K562 (cell line): ENCODE results near the gene BMAL2. TPM values are rescaled to one million over a fixed set of nuclear protein-coding genes. Genes with fewer than 3 reads are reported as not detected.
A peak's percentile ranks its signal among the peaks of the same experiment; 100 is the strongest.

Source experiments
- ATAC-seq: fragments of 200-7000 bp; cut with Tn5 transposase; 3 replicates; pipeline ENCODE4 v1.9.1; 2020; ENCODE audit warnings: moderate library complexity
- BruUV-seq: library from RNA; stranded (reverse); fragments of 400-500 nt; replicated peaks from 2 replicates; lab custom pipeline; 2021; lab: Mats Ljungman, UMichigan
- CTCF ChIA-PET: fragments of 300-600 bp; formaldehyde crosslinking; extraction: SDS; loops from one replicate; lab custom pipeline; 2021; ENCODE audit warnings: low intra/inter-chr PET ratio; lab: Yijun Ruan, JAX
- POLR2A ChIA-PET: fragments of 300-600, 350-650 bp; sonication (Branson Sonifier 250); formaldehyde crosslinking; extraction: SDS; loops from one replicate; lab custom pipeline; 2021; ENCODE audit warnings: antibody characterized with exemption, inconsistent platforms; lab: Yijun Ruan, JAX
- DNase-seq, 4 experiments: peaks; one replicate each; pipeline versions ENCODE4 v3.0.0 to v3.0.0-alpha.2; 2011 to 2018; ENCODE audit warnings: low spot score in 3 of 4, mixed read lengths in 3 of 4; ENCODE audit errors: extremely low read depth in 1 of 4
- FAIRE-seq: peaks from 2 replicates; lab custom pipeline; 2011; peaks lifted over from hg19 to GRCh38; lab: Jason Lieb, UNC
- H2AFZ ChIP-seq: 2 replicates; pipeline ENCODE4 v1.6.0; 2011; ENCODE audit warnings: low read depth, low read length, control low read depth, inconsistent platforms
- H3K27ac ChIP-seq: fragments of 200-600 bp; 3 replicates; pipeline ENCODE4 v1.8.0; 2011; ENCODE audit warnings: low read depth, mild to moderate bottlenecking, control low read depth, inconsistent platforms, low read length, moderate library complexity, mixed read lengths; ENCODE audit errors: extremely low read depth
- H3K27me3 ChIP-seq, 2 experiments: fragments of 300-600 bp in 1 of 2; 2 replicates in 1 of 2; 3 replicates in 1 of 2; pipeline versions ENCODE4 v1.6.0 to v1.8.0; 2011; ENCODE audit warnings: inconsistent platforms in 2 of 2, low read length in 2 of 2, mild to moderate bottlenecking in 1 of 2, mixed read lengths in 1 of 2, moderate library complexity in 1 of 2; ENCODE audit not compliant: control insufficient read depth in 2 of 2, insufficient read depth in 2 of 2
- H3K36me3 ChIP-seq: fragments of 300-600 bp; 3 replicates; pipeline ENCODE4 v1.8.0; 2011; ENCODE audit warnings: mild to moderate bottlenecking, low read length, inconsistent platforms; ENCODE audit not compliant: control insufficient read depth, insufficient read depth
- H3K4me1 ChIP-seq, 2 experiments: fragments of 200-600 bp in 1 of 2; replicated peaks in 1 of 2; 2 replicates in 1 of 2; 3 replicates in 1 of 2; pipeline versions ENCODE4 v1.5.1 to v1.8.0; 2011; ENCODE audit warnings: inconsistent platforms in 2 of 2, low read length in 2 of 2, mild to moderate bottlenecking in 1 of 2, mixed read lengths in 1 of 2, moderate library complexity in 1 of 2; ENCODE audit not compliant: control insufficient read depth in 2 of 2, insufficient read depth in 2 of 2
- H3K4me2 ChIP-seq: 2 replicates; pipeline ENCODE4 v1.6.1; 2011; ENCODE audit warnings: low read length, control low read depth, inconsistent platforms, mixed read lengths; ENCODE audit not compliant: insufficient read depth
- H3K4me3 ChIP-seq: fragments of 200-600 bp; sonication (generic), shearing (Covaris generic); 2 replicates; pipeline ENCODE4 v1.5.1; 2016; ENCODE audit warnings: control low read depth, inconsistent platforms
- H3K79me2 ChIP-seq: fragments of 200-600 bp; 3 replicates; pipeline ENCODE4 v1.8.0; 2011; ENCODE audit warnings: low read length, inconsistent platforms; ENCODE audit not compliant: control insufficient read depth, insufficient read depth
- H3K9ac ChIP-seq, 2 experiments: 2 replicates each; pipeline versions ENCODE4 v1.6.0 to v1.6.1; 2011; ENCODE audit warnings: low read depth in 2 of 2, low read length in 2 of 2, control low read depth in 1 of 2, inconsistent platforms in 1 of 2, mild to moderate bottlenecking in 1 of 2, mixed read lengths in 1 of 2; ENCODE audit not compliant: insufficient read depth in 1 of 2
- H3K9me1 ChIP-seq: one replicate; pipeline ENCODE4 v1.6.0; 2011; ENCODE audit warnings: inconsistent platforms, mild to moderate bottlenecking, low read length, moderate library complexity; ENCODE audit not compliant: control insufficient read depth, insufficient read depth
- H3K9me3 ChIP-seq: replicated peaks from 2 replicates; pipeline ENCODE4 v1.5.1; 2011; ENCODE audit warnings: low read depth, low read length, inconsistent platforms; ENCODE audit not compliant: control insufficient read depth, insufficient read depth
- H4K20me1 ChIP-seq: replicated peaks from 2 replicates; pipeline ENCODE4 v1.6.1; 2011; ENCODE audit warnings: low read length, inconsistent platforms, mixed read lengths; ENCODE audit not compliant: control insufficient read depth, insufficient read depth
- C11orf30 ChIP-seq: fragments of 450-650 bp; IDR thresholded peaks from 2 replicates; pipeline ENCODE4 v1.6.1; 2016; ENCODE audit warnings: low read depth, mild to moderate bottlenecking
- CBFB ChIP-seq: sonication (generic); formaldehyde crosslinking; IDR thresholded peaks from 2 replicates; pipeline ENCODE4 v1.4.0; 2020; ENCODE audit warnings: mild to moderate bottlenecking, missing genetic modification reagents
- ELF2 ChIP-seq: fragments of 250-450 bp; sonication (Bioruptor Pico); IDR thresholded peaks from 2 replicates; pipeline ENCODE4 v1.5.0; 2021; ENCODE audit warnings: mild to moderate bottlenecking
- MAFF ChIP-seq: IDR thresholded peaks from 2 replicates; pipeline ENCODE4 v1.6.1; 2012; ENCODE audit warnings: low read length, improper control_type of control experiment
- MAFG ChIP-seq: fragments of 450-650 bp; conservative IDR thresholded peaks from 2 replicates; pipeline ENCODE4 v1.6.1; 2016; ENCODE audit warnings: missing genetic modification characterization, missing compliant biosample characterization
- MAFK ChIP-seq: IDR thresholded peaks from 2 replicates; pipeline ENCODE4 v1.6.1; 2011; ENCODE audit warnings: low read length, improper control_type of control experiment
- MCM7 ChIP-seq, 2 experiments: fragments of 450-650 bp; IDR thresholded peaks; 2 replicates each; pipeline ENCODE4 v1.6.1; 2016 to 2018
- NONO ChIP-seq, 2 experiments: fragments of 200-400 bp in 1 of 2; fragments of 450-650 bp in 1 of 2; formaldehyde crosslinking in 1 of 2; IDR thresholded peaks; 2 replicates each; pipeline ENCODE4 v1.6.1; 2017; ENCODE audit warnings: low read depth in 2 of 2, mild to moderate bottlenecking in 2 of 2, moderate library complexity in 2 of 2, low read length in 1 of 2
- RBM39 ChIP-seq: fragments of 200-400 bp; formaldehyde crosslinking; optimal IDR thresholded peaks from 2 replicates; pipeline ENCODE3; 2018; ENCODE audit warnings: low read depth, low read length
- ZNF316 ChIP-seq: fragments of 450-650 bp; IDR thresholded peaks from 2 replicates; pipeline ENCODE4 v1.6.1; 2016
- WGBS: fragments of 100-300 bp; shearing (Covaris generic); methylation state at CpG from one replicate; pipeline ENCODE4 v1.1.6; 2016; ENCODE audit warnings: low coverage, mixed read lengths; ENCODE audit not compliant: insufficient coverage; ENCODE audit errors: missing lambda C conversion rate; 5-methylcytosine and 5-hydroxymethylcytosine counted together
- in situ Hi-C: fragments of 300-500 bp; cut with MboI; formaldehyde crosslinking; loops from 4 replicates; pipeline ENCODE4 v1.15.0; 2018; ENCODE audit warnings: inconsistent platforms, mixed read lengths
- intact Hi-C: fragments of 100-400 bp; cut with micrococcal nuclease; formaldehyde crosslinking; loops from 2 replicates; pipeline ENCODE4 v1.14.2; 2022
- polyA plus RNA-seq, 8 experiments: library from polyadenylated mRNA; depleted of rRNA in 4 of 8; stranded (reverse) in 5 of 8; unstranded in 3 of 8; fragments of >200 nt; fragmentation: Nextera tagmentation in 2 of 8; fragmentation: Illumina TruSeq in 1 of 8; extraction: Ambion mirVana in 2 of 8; extraction: Trizol in 1 of 8; gene quantifications; 2 replicates each; pipeline versions ENCODE4 v1.2.1 to v1.2.3, GENCODE V29; 2011 to 2014; ENCODE audit warnings: inconsistent platforms in 1 of 8, missing spikeins in 1 of 8
- total RNA-seq, 7 experiments: library from RNA; depleted of rRNA in 6 of 7; stranded (reverse); fragments of >200 nt in 6 of 7; fragmentation: Illumina TruSeq in 2 of 7; extraction: Trizol in 2 of 7; gene quantifications; 2 replicates each; pipeline versions ENCODE4 v1.2.1 to v1.2.3, GENCODE V29; 2011 to 2021; ENCODE audit warnings: low replicate concordance in 1 of 7
- TF ChIP-seq, protein P1 (sequence below): fragments of 150-350 bp; conservative IDR thresholded peaks from 2 replicates; pipeline ENCODE4 v1.6.1; 2014; ENCODE audit warnings: low read length

Gene BMAL2
- total and polyA plus RNA-seq, 9 of the 15 experiments (the other 6 are each of a cell fraction or from before 2014, with no cell fraction given) = 0.01 to 1.1 (median 0.50) TPM

DNA sequence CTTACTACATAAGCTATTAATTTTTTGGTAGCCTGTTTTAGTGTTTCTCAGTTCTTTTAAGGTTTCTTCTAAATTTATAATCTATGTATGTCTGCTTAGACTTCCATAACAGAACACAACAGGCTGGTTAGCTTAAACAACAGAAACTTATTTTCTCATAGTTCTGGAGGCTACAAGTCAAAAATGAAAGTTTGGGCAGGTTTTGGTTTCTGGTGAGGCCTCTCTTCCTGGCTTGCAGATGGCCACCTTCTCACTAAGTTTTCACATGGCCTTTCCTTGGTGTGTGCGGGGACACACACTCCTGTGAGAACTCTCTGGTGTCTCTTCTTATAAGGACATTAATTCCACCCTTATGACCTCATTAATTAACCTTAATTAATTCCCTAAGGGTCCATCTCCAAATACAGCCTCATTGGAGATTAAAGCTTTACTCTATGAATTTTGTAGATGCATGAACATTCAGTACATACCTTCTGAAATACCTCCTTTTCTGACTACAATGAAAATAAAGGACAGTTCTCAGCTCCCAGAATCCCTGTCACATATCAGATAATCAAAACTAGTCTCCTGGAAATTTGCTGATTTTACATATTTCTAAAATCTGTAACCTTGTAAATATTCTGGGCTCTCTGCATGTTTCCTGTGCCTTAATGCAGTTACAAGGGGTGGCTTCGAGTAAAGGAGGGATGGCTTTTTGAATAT is 23.2 kb upstream of the BMAL2 start:
- Histone ChIP-seq H3K4me2 (no peak overlapping the region), H3K36me3 (no peaks in the 10 kb centered on the region; the same call in 2 of the 3 replicates), H3K79me2 (no peaks in the 10 kb centered on the region), H4K20me1 (no peaks in the 10 kb centered on the region), H3K4me3 (no peak overlapping the region), H3K9me1 (no peaks in the 10 kb centered on the region), H2AFZ (no peak overlapping the region), H3K27ac (no peak overlapping the region), H3K9ac (no peak overlapping the region), H3K27me3 (no peaks in the 10 kb centered on the region), H3K4me1 (no peaks in the 10 kb centered on the region; a peak in 1 of 5 replicates), H3K9me3 (no peaks in the 10 kb centered on the region)
- intact Hi-C loops = loop anchor here (10.0 kb wide), 2 partner anchors 165 to 455 kb away; no protein-coding TSS in a partner anchor
- ATAC-seq (no peak), FAIRE-seq (no peak), DNase-seq (no peak)
- TF ChIP-seq ZNF316 (peak; percentile 82), C11orf30 (peak; percentile 75), MAFG (peak; percentile 69), RBM39 (no peak), ELF2 (CRISPR knock-in tag) (no peak), CBFB (CRISPR knock-in tag) (no peak), NONO (IDR thresholded peaks at IDR 0.05; ENCODE audit: low read depth in 2 of 2, low read length in 1 of 2) (no peak), MAFF (peak; percentile 73), MAFK (peak; percentile 57; the same call in 1 of the 2 replicates), MCM7 (IDR thresholded peaks at IDR 0.05) (no peak)
- TF ChIP-seq, protein P1, sequence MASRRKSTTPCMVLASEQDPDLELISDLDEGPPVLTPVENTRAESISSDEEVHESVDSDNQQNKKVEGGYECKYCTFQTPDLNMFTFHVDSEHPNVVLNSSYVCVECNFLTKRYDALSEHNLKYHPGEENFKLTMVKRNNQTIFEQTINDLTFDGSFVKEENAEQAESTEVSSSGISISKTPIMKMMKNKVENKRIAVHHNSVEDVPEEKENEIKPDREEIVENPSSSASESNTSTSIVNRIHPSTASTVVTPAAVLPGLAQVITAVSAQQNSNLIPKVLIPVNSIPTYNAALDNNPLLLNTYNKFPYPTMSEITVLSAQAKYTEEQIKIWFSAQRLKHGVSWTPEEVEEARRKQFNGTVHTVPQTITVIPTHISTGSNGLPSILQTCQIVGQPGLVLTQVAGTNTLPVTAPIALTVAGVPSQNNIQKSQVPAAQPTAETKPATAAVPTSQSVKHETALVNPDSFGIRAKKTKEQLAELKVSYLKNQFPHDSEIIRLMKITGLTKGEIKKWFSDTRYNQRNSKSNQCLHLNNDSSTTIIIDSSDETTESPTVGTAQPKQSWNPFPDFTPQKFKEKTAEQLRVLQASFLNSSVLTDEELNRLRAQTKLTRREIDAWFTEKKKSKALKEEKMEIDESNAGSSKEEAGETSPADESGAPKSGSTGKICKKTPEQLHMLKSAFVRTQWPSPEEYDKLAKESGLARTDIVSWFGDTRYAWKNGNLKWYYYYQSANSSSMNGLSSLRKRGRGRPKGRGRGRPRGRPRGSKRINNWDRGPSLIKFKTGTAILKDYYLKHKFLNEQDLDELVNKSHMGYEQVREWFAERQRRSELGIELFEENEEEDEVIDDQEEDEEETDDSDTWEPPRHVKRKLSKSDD = no peak
- 32% methylated on average over 2 of the region's 2 CpGs for WGBS
- no TSS peak for BruUV-seq
- POLR2A ChIA-PET = no interaction called here
- CTCF ChIA-PET = no interaction called here
- in situ Hi-C loops = no loop called here
